Measurements from ENCODE around the gene TRO.

DNA sequence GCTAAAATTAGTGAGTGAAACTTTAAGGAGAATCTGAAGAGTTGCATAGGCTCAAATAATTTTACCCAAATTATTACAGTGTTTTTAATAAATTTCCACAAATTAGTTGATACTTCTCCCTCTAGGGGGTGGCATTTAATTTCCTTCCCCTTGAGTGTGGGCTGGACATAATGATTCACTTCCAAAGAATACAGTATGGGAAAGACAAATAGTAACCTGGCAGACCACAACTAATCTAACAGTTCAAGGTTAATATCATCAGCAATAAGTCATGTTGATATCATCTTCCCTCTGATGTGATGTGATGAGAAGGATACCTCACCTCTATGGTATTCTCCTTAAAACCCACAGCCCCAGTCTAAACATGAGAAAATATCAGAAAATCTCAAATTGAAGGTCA lies 57.8 kb downstream of the TRO start:
- TF ChIP-seq, protein P1, sequence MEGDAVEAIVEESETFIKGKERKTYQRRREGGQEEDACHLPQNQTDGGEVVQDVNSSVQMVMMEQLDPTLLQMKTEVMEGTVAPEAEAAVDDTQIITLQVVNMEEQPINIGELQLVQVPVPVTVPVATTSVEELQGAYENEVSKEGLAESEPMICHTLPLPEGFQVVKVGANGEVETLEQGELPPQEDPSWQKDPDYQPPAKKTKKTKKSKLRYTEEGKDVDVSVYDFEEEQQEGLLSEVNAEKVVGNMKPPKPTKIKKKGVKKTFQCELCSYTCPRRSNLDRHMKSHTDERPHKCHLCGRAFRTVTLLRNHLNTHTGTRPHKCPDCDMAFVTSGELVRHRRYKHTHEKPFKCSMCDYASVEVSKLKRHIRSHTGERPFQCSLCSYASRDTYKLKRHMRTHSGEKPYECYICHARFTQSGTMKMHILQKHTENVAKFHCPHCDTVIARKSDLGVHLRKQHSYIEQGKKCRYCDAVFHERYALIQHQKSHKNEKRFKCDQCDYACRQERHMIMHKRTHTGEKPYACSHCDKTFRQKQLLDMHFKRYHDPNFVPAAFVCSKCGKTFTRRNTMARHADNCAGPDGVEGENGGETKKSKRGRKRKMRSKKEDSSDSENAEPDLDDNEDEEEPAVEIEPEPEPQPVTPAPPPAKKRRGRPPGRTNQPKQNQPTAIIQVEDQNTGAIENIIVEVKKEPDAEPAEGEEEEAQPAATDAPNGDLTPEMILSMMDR (conservative IDR thresholded peaks at IDR 0.05; ENCODE audit: low read length), result no peak
- no peak for TF ChIP-seq EZH2phosphoT487 (IDR thresholded peaks at IDR 0.05; ENCODE audit: borderline replicate concordance)

Data from Loucy (cell line).